HepG2 (cell line): Measurements from ENCODE around the gene TAB3. TPM values are rescaled to one million over a fixed set of nuclear protein-coding genes. Genes with fewer than 3 reads are reported as not detected.

Experiments
- ARNT ChIP-seq: fragments of 450-650 bp; IDR thresholded peaks from 2 replicates; pipeline ENCODE4 v1.6.1; 2017
- ASH2L ChIP-seq: fragments of 300-600, 200-600 bp; sonication (generic); IDR thresholded peaks from 2 replicates; pipeline ENCODE4 v1.7.0; 2017; ENCODE audit warnings: low read depth, mild to moderate bottlenecking, moderate library complexity, mixed read lengths, low read length; ENCODE audit not compliant: insufficient read length
- CREM ChIP-seq, 2 experiments: sonication (generic) in 1 of 2; formaldehyde crosslinking in 1 of 2; IDR thresholded peaks; 2 replicates each; pipeline versions ENCODE4 v1.4.0 to v1.6.1; 2016 to 2020; ENCODE audit warnings: antibody characterized with exemption in 1 of 2, mild to moderate bottlenecking in 1 of 2, missing genetic modification reagents in 1 of 2
- IKZF4 ChIP-seq: sonication (generic); formaldehyde crosslinking; IDR thresholded peaks from 2 replicates; pipeline ENCODE4 v1.5.1; 2020; ENCODE audit warnings: borderline replicate concordance, mild to moderate bottlenecking, low read depth, missing genetic modification reagents; ENCODE audit errors: not compliant biosample characterization
- KAT8 ChIP-seq: IDR thresholded peaks from 2 replicates; pipeline ENCODE4 v1.6.1; 2016; ENCODE audit warnings: missing genetic modification reagents, missing compliant biosample characterization
- NCOA2 ChIP-seq: sonication (generic); formaldehyde crosslinking; IDR thresholded peaks from 2 replicates; pipeline ENCODE4 v1.8.0; 2022; ENCODE audit warnings: inconsistent platforms
- NCOR1 ChIP-seq: fragments of 200-600 bp; sonication (generic); IDR thresholded peaks from 2 replicates; pipeline ENCODE4 v1.7.0; 2017; ENCODE audit warnings: antibody characterized with exemption, low read length, borderline replicate concordance
- ONECUT2 ChIP-seq: sonication (generic); formaldehyde crosslinking; IDR thresholded peaks from 2 replicates; pipeline ENCODE4 v1.4.0; 2020; ENCODE audit warnings: missing genetic modification reagents
- PTBP1 ChIP-seq: fragments of 200-400 bp; formaldehyde crosslinking; IDR thresholded peaks from 2 replicates; pipeline ENCODE4 v1.6.1; 2018; ENCODE audit warnings: low read length, low read depth; ENCODE audit not compliant: poor library complexity, severe bottlenecking
- RXRB ChIP-seq: IDR thresholded peaks from 2 replicates; pipeline ENCODE4 v1.6.1; 2016; ENCODE audit warnings: borderline replicate concordance, missing genetic modification reagents, missing compliant biosample characterization
- SPEN ChIP-seq: sonication (generic); formaldehyde crosslinking; IDR thresholded peaks from 2 replicates; pipeline ENCODE4 v1.5.1; 2020; ENCODE audit warnings: low read depth, mild to moderate bottlenecking, missing genetic modification reagents
- ZFX ChIP-seq: sonication (generic); formaldehyde crosslinking; IDR thresholded peaks from 2 replicates; pipeline ENCODE4 v1.4.0; 2020; ENCODE audit warnings: mild to moderate bottlenecking, low read depth, missing genetic modification reagents, moderate library complexity
- ZNF10 ChIP-seq: sonication (generic); formaldehyde crosslinking; IDR thresholded peaks from 2 replicates; pipeline ENCODE4 v1.4.0; 2020; ENCODE audit warnings: mild to moderate bottlenecking, low read depth, missing genetic modification reagents, borderline replicate concordance
- ZNF709 ChIP-seq: sonication (generic); formaldehyde crosslinking; IDR thresholded peaks from 2 replicates; pipeline ENCODE4 v1.5.0; 2020; ENCODE audit warnings: mild to moderate bottlenecking, missing genetic modification reagents
- ZNF780A ChIP-seq: sonication (generic); formaldehyde crosslinking; IDR thresholded peaks from 2 replicates; pipeline ENCODE4 v1.8.0; 2022; ENCODE audit warnings: mild to moderate bottlenecking, missing genetic modification reagents, moderate library complexity
- ZNF782 ChIP-seq: sonication (generic); formaldehyde crosslinking; IDR thresholded peaks from 2 replicates; pipeline ENCODE4 v1.4.0; 2020; ENCODE audit warnings: missing genetic modification reagents, mild to moderate bottlenecking, borderline replicate concordance
- polyA plus RNA-seq, 8 experiments: library from polyadenylated mRNA; depleted of rRNA in 3 of 8; stranded (reverse) in 7 of 8; unstranded in 1 of 8; fragments of >200 nt; fragmentation: Illumina TruSeq in 4 of 8; extraction: Trizol in 4 of 8; gene quantifications; 2 replicates each; pipeline versions ENCODE4 v1.2.1 to v1.2.3, GENCODE V29; 2011 to 2016; ENCODE audit warnings: low read depth in 4 of 8, missing spikeins in 1 of 8, mixed read lengths in 1 of 8; ENCODE audit not compliant: insufficient read depth in 1 of 8
- total RNA-seq, 5 experiments: library from RNA; depleted of rRNA; stranded (reverse); fragments of >200 nt; fragmentation: Illumina TruSeq; extraction: Trizol; gene quantifications; 2 replicates each; pipeline ENCODE4 v1.2.3, GENCODE V29; 2016; ENCODE audit warnings: low read depth in 1 of 5
- TF ChIP-seq, protein P1 (sequence below): sonication (generic); formaldehyde crosslinking; IDR thresholded peaks from 2 replicates; pipeline ENCODE4 v1.4.0; 2020; ENCODE audit warnings: mild to moderate bottlenecking, missing genetic modification reagents
- TF ChIP-seq, protein P2 (sequence below): sonication (generic); formaldehyde crosslinking; IDR thresholded peaks from 2 replicates; pipeline ENCODE4 v1.4.0; 2020; ENCODE audit warnings: missing genetic modification reagents
- TF ChIP-seq, protein P3 (sequence below): sonication (generic); formaldehyde crosslinking; IDR thresholded peaks from 2 replicates; pipeline ENCODE4 v1.8.0; 2022; ENCODE audit warnings: missing genetic modification reagents, mild to moderate bottlenecking, borderline replicate concordance
- TF ChIP-seq, protein P4 (sequence below): sonication (generic); formaldehyde crosslinking; conservative IDR thresholded peaks from 2 replicates; pipeline ENCODE4 v1.8.0; 2022; ENCODE audit warnings: low read depth, missing genetic modification reagents
- TF ChIP-seq, protein P5 (sequence below): sonication (generic); formaldehyde crosslinking; IDR thresholded peaks from 2 replicates; pipeline ENCODE4 v1.5.0; 2020; ENCODE audit warnings: missing genetic modification reagents

Gene TAB3
- total and polyA plus RNA-seq, 2 of the 13 experiments (the other 11 are each of a cell fraction or from before 2014, with no cell fraction given): 27.2 to 59.8 TPM

DNA sequence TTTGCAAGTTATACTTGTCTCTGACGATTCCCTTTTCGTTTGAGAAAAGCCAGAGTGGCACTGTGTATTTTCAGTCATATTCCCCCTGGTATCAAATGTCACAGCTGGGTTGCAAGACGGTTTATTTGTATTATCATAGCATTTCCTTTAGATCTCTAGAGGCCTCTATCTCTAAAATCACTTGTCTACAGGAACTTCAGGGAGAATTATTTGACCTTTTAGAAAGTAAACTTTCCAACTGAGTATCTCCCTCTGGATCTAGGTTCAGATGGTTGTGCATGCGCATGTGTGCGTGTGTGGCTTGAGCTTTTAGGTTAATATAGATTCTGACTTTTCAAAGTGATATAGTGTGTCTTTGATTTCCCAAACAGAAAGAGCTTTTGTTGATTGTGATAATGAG, 15.1 kb upstream of the TAB3 start (continued):
- TF ChIP-seq, protein P1, sequence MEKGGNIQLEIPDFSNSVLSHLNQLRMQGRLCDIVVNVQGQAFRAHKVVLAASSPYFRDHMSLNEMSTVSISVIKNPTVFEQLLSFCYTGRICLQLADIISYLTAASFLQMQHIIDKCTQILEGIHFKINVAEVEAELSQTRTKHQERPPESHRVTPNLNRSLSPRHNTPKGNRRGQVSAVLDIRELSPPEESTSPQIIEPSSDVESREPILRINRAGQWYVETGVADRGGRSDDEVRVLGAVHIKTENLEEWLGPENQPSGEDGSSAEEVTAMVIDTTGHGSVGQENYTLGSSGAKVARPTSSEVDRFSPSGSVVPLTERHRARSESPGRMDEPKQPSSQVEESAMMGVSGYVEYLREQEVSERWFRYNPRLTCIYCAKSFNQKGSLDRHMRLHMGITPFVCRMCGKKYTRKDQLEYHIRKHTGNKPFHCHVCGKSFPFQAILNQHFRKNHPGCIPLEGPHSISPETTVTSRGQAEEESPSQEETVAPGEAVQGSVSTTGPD (CRISPR knock-in tag): no peak
- TF ChIP-seq, protein P2, sequence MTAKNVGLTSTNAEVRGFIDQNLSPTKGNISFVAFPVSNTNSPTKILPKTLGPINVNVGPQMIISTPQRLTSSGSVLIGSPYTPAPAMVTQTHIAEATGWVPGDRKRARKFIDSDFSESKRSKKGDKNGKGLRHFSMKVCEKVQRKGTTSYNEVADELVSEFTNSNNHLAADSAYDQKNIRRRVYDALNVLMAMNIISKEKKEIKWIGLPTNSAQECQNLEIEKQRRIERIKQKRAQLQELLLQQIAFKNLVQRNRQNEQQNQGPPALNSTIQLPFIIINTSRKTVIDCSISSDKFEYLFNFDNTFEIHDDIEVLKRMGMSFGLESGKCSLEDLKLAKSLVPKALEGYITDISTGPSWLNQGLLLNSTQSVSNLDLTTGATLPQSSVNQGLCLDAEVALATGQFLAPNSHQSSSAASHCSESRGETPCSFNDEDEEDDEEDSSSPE (CRISPR knock-in tag): no peak
- TF ChIP-seq NCOR1 (peak; percentile 34; the same call in 1 of the 2 replicates), ONECUT2 (CRISPR knock-in tag) (no peak), ZNF10 (CRISPR knock-in tag) (no peak), CREM (IDR thresholded peaks at IDR 0.05) (peak; percentile 70), CREM (CRISPR knock-in tag; IDR thresholded peaks at IDR 0.05) (no peak), PTBP1 (no peak), ZNF782 (CRISPR knock-in tag) (no peak), ARNT (no peak), ZNF709 (no peak), ZNF780A (CRISPR knock-in tag) (no peak), ZFX (no peak), RXRB (CRISPR knock-in tag) (peak; percentile 54; the same call in 1 of the 2 replicates), NCOA2 (CRISPR knock-in tag) (peak; percentile 75), SPEN (CRISPR knock-in tag) (no peak), ASH2L (peak; percentile 49), IKZF4 (no peak), KAT8 (CRISPR knock-in tag) (peak; percentile 46; the same call in 1 of the 2 replicates)
- TF ChIP-seq, protein P3, sequence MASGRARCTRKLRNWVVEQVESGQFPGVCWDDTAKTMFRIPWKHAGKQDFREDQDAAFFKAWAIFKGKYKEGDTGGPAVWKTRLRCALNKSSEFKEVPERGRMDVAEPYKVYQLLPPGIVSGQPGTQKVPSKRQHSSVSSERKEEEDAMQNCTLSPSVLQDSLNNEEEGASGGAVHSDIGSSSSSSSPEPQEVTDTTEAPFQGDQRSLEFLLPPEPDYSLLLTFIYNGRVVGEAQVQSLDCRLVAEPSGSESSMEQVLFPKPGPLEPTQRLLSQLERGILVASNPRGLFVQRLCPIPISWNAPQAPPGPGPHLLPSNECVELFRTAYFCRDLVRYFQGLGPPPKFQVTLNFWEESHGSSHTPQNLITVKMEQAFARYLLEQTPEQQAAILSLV (CRISPR knock-in tag): no peak
- TF ChIP-seq, protein P4, sequence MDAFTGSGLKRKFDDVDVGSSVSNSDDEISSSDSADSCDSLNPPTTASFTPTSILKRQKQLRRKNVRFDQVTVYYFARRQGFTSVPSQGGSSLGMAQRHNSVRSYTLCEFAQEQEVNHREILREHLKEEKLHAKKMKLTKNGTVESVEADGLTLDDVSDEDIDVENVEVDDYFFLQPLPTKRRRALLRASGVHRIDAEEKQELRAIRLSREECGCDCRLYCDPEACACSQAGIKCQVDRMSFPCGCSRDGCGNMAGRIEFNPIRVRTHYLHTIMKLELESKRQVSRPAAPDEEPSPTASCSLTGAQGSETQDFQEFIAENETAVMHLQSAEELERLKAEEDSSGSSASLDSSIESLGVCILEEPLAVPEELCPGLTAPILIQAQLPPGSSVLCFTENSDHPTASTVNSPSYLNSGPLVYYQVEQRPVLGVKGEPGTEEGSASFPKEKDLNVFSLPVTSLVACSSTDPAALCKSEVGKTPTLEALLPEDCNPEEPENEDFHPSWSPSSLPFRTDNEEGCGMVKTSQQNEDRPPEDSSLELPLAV (CRISPR knock-in tag): no peak
- TF ChIP-seq, protein P5, sequence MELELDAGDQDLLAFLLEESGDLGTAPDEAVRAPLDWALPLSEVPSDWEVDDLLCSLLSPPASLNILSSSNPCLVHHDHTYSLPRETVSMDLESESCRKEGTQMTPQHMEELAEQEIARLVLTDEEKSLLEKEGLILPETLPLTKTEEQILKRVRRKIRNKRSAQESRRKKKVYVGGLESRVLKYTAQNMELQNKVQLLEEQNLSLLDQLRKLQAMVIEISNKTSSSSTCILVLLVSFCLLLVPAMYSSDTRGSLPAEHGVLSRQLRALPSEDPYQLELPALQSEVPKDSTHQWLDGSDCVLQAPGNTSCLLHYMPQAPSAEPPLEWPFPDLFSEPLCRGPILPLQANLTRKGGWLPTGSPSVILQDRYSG (CRISPR knock-in tag): no peak
